Measurements from ENCODE around the gene DNAH6.

DNA sequence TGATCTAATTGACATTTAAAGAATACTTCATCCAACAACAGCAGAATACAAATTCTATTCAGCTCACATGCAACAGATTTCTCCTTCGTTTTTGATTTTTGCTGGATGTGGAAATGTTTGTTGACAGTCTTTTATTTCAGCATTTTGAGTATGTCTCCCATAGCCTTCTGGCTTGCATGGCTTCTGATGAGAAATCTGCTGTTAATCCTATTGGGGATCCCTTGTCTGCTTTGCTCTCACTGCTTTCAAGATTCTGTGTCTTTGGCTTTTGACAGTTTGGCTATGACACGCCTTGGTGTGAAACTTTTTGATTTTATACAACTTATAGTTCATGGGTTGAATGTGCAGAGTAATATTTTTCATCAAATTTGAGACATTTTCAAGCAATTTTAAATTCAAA lies 319.9 kb downstream of the DNAH6 start:
- TF ChIP-seq, protein P1, sequence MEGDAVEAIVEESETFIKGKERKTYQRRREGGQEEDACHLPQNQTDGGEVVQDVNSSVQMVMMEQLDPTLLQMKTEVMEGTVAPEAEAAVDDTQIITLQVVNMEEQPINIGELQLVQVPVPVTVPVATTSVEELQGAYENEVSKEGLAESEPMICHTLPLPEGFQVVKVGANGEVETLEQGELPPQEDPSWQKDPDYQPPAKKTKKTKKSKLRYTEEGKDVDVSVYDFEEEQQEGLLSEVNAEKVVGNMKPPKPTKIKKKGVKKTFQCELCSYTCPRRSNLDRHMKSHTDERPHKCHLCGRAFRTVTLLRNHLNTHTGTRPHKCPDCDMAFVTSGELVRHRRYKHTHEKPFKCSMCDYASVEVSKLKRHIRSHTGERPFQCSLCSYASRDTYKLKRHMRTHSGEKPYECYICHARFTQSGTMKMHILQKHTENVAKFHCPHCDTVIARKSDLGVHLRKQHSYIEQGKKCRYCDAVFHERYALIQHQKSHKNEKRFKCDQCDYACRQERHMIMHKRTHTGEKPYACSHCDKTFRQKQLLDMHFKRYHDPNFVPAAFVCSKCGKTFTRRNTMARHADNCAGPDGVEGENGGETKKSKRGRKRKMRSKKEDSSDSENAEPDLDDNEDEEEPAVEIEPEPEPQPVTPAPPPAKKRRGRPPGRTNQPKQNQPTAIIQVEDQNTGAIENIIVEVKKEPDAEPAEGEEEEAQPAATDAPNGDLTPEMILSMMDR (IDR thresholded peaks at IDR 0.05) = no peak
- TF ChIP-seq POLR2A (IDR thresholded peaks at IDR 0.05) (no peak), POLR2AphosphoS5 (IDR thresholded peaks at IDR 0.05) (no peak)
